Measurements from ENCODE around the gene C3.

The C3 gene

GRCh38 chr19:6729573-6730152 is 9.2 kb upstream of the C3 start:
- TF ChIP-seq EZH2 (IDR thresholded peaks at IDR 0.05) = no peak
- Histone ChIP-seq H3K36me3 (ENCODE audit: insufficient read depth, low read length) (no peaks in the 10 kb centered on the region), H3K9ac (ENCODE audit: insufficient read length) (no peak overlapping the region), H3K4me3 (no peak overlapping the region), H3K27ac (no peak overlapping the region), H3K9me3 (ENCODE audit: low read depth, low read length) (no peaks in the 10 kb centered on the region)
- DNase-seq (ENCODE audit: low read depth, low spot score) = no peak

- Histone ChIP-seq H3K4me3 (no peak overlapping the region), H3K27ac (no peak overlapping the region), H3K9ac (ENCODE audit: insufficient read length) (no peak overlapping the region)
Measured at GRCh38 chr19:6728346-6728745, 7.9 kb upstream of the C3 start.

GRCh38 chr19:6725513-6726231 is 5.2 kb upstream of the C3 start:
- Histone ChIP-seq H3K9ac (ENCODE audit: insufficient read length) (no peak overlapping the region), H3K4me3 (no peak overlapping the region), H3K9me3 (ENCODE audit: low read depth, low read length) (no peaks in the 10 kb centered on the region), H3K27ac (no peak overlapping the region), H3K36me3 (ENCODE audit: insufficient read depth, low read length) (no peaks in the 10 kb centered on the region)
- DNase-seq (ENCODE audit: low read depth, low spot score) = no peak
- no peak for TF ChIP-seq FOXP2 (optimal IDR thresholded peaks at IDR 0.05; ENCODE audit: control extremely low read depth, extremely low read length, insufficient read depth)
- TF ChIP-seq POLR2AphosphoS5 (IDR thresholded peaks at IDR 0.05; ENCODE audit: borderline replicate concordance, low read depth, low read length) = no peak
- no peak for TF ChIP-seq EZH2 (IDR thresholded peaks at IDR 0.05)

More at GRCh38 chr19:6728346-6728745, 7.9 kb upstream of the C3 start:
- TF ChIP-seq FOXP2 (optimal IDR thresholded peaks at IDR 0.05; ENCODE audit: control extremely low read depth, extremely low read length, insufficient read depth) (no peak), POLR2AphosphoS5 (IDR thresholded peaks at IDR 0.05; ENCODE audit: borderline replicate concordance, low read depth, low read length) (no peak), EZH2 (IDR thresholded peaks at IDR 0.05) (no peak)
- Histone ChIP-seq H3K9me3 (ENCODE audit: low read depth, low read length) (no peaks in the 10 kb centered on the region), H3K36me3 (ENCODE audit: insufficient read depth, low read length) (no peaks in the 10 kb centered on the region)
- DNase-seq (ENCODE audit: low read depth, low spot score) = no peak

- no peak overlapping the region for H3K27ac ChIP-seq
- H3K36me3 ChIP-seq (ENCODE audit: insufficient read depth, low read length) = no peaks in the 10 kb centered on the region
- H3K9ac ChIP-seq (ENCODE audit: insufficient read length) = no peak overlapping the region
- no peak overlapping the region for H3K4me3 ChIP-seq
- H3K9me3 ChIP-seq (ENCODE audit: low read depth, low read length) = no peaks in the 10 kb centered on the region
- TF ChIP-seq POLR2AphosphoS5 (IDR thresholded peaks at IDR 0.05; ENCODE audit: borderline replicate concordance, low read depth, low read length) (no peak), FOXP2 (optimal IDR thresholded peaks at IDR 0.05; ENCODE audit: control extremely low read depth, extremely low read length, insufficient read depth) (no peak), EZH2 (IDR thresholded peaks at IDR 0.05) (no peak)
- DNase-seq (ENCODE audit: low read depth, low spot score) = no peak
Measured at GRCh38 chr19:6724631-6725492, 4.4 kb upstream of the C3 start.

GRCh38 chr19:6723738-6724137 is 3.3 kb upstream of the C3 start:
- DNase-seq (ENCODE audit: low read depth, low spot score) = no peak
- Histone ChIP-seq H3K9ac (ENCODE audit: insufficient read length) (no peak overlapping the region), H3K4me3 (no peak overlapping the region), H3K9me3 (ENCODE audit: low read depth, low read length) (no peaks in the 10 kb centered on the region), H3K36me3 (ENCODE audit: insufficient read depth, low read length) (no peaks in the 10 kb centered on the region), H3K27ac (no peak overlapping the region)
- TF ChIP-seq EZH2 (IDR thresholded peaks at IDR 0.05) (no peak), FOXP2 (optimal IDR thresholded peaks at IDR 0.05; ENCODE audit: control extremely low read depth, extremely low read length, insufficient read depth) (no peak), POLR2AphosphoS5 (IDR thresholded peaks at IDR 0.05; ENCODE audit: borderline replicate concordance, low read depth, low read length) (no peak)

- no peak for TF ChIP-seq FOXP2 (optimal IDR thresholded peaks at IDR 0.05; ENCODE audit: control extremely low read depth, extremely low read length, insufficient read depth)
- no peaks in the 10 kb centered on the region for H3K36me3 ChIP-seq (ENCODE audit: insufficient read depth, low read length)
- H3K9me3 ChIP-seq (ENCODE audit: low read depth, low read length) = no peaks in the 10 kb centered on the region
- H3K9ac ChIP-seq (ENCODE audit: insufficient read length) = no peak overlapping the region
- H3K4me3 ChIP-seq = no peak overlapping the region
- DNase-seq (ENCODE audit: low read depth, low spot score) = no peak
- no peak overlapping the region for H3K27ac ChIP-seq
Measured at GRCh38 chr19:6723108-6723618, 2.7 kb upstream of the C3 start.

GRCh38 chr19:6721773-6722172 is 1.3 kb upstream of the C3 start:
- H3K9me3 ChIP-seq (ENCODE audit: low read depth, low read length) = no peaks in the 10 kb centered on the region
- H3K36me3 ChIP-seq (ENCODE audit: insufficient read depth, low read length) = no peaks in the 10 kb centered on the region
- no peak overlapping the region for H3K4me3 ChIP-seq
- no peak for DNase-seq (ENCODE audit: low read depth, low spot score)
- H3K27ac ChIP-seq = no peak overlapping the region
- H3K9ac ChIP-seq (ENCODE audit: insufficient read length) = no peak overlapping the region
- no peak for TF ChIP-seq FOXP2 (optimal IDR thresholded peaks at IDR 0.05; ENCODE audit: control extremely low read depth, extremely low read length, insufficient read depth)
- TF ChIP-seq POLR2AphosphoS5 (IDR thresholded peaks at IDR 0.05; ENCODE audit: borderline replicate concordance, low read depth, low read length) = no peak
- TF ChIP-seq EZH2 (IDR thresholded peaks at IDR 0.05) = no peak

GRCh38 chr19:6721138-6721474 is 656 bp upstream of the C3 start:
- TF ChIP-seq EZH2 (IDR thresholded peaks at IDR 0.05) (no peak), FOXP2 (optimal IDR thresholded peaks at IDR 0.05; ENCODE audit: control extremely low read depth, extremely low read length, insufficient read depth) (no peak), POLR2AphosphoS5 (IDR thresholded peaks at IDR 0.05; ENCODE audit: borderline replicate concordance, low read depth, low read length) (no peak)
- DNase-seq (ENCODE audit: low read depth, low spot score) = no peak
- H3K36me3 ChIP-seq (ENCODE audit: insufficient read depth, low read length) = no peaks in the 10 kb centered on the region
- H3K9ac ChIP-seq (ENCODE audit: insufficient read length) = no peak overlapping the region
- H3K9me3 ChIP-seq (ENCODE audit: low read depth, low read length) = no peaks in the 10 kb centered on the region
- H3K27ac ChIP-seq = no peak overlapping the region
- H3K4me3 ChIP-seq = no peak overlapping the region

All from SK-N-MC (cell line).